SK-N-SH (cell line): Measurements from ENCODE around the gene TMEM39B. TPM values are rescaled to one million over a fixed set of nuclear protein-coding genes. Genes with fewer than 3 reads are reported as not detected.

Experiments used
- CTCF ChIA-PET: fragments of 300-600, 350-600 bp; formaldehyde crosslinking; extraction: SDS; loops from one replicate; lab custom pipeline; 2021; lab: Yijun Ruan, JAX
- POLR2A ChIA-PET: fragments of 350-600 bp; sonication (Branson Sonifier 250); formaldehyde crosslinking; extraction: SDS; loops from one replicate; lab custom pipeline; 2020; ENCODE audit warnings: antibody characterized with exemption, inconsistent platforms; lab: Yijun Ruan, JAX
- DNase-seq: peaks from one replicate; pipeline ENCODE4 v3.0.0; 2012
- H2AFZ ChIP-seq: fragments of 200-600 bp; sonication (generic); 2 replicates; pipeline ENCODE4 v1.8.1; 2016; ENCODE audit warnings: antibody characterized with exemption, mild to moderate bottlenecking, low read depth
- H3F3A ChIP-seq: fragments of 200-600 bp; sonication (generic); replicated peaks from 2 replicates; pipeline ENCODE3; 2016; ENCODE audit warnings: antibody characterized with exemption, mild to moderate bottlenecking; ENCODE audit not compliant: insufficient read depth
- H3K27ac ChIP-seq, 2 experiments: fragments of 200-500 bp in 1 of 2; fragments of 200-600 bp in 1 of 2; sonication (Bioruptor generic) in 1 of 2; sonication (generic), shearing (Covaris generic) in 1 of 2; 2 replicates each; pipeline versions ENCODE4 v1.5.1 to v1.6.1; 2014 to 2016; ENCODE audit warnings: low read depth in 2 of 2, inconsistent platforms in 1 of 2, low read length in 1 of 2, mild to moderate bottlenecking in 1 of 2, mixed read lengths in 1 of 2
- H3K27me3 ChIP-seq: fragments of 200-600 bp; sonication (generic), shearing (Covaris generic); 2 replicates; pipeline ENCODE4 v1.6.1; 2016; ENCODE audit warnings: mixed run types; ENCODE audit not compliant: insufficient read depth
- H3K36me3 ChIP-seq, 2 experiments: fragments of 200-500 bp in 1 of 2; fragments of 200-600 bp in 1 of 2; sonication (Bioruptor generic) in 1 of 2; sonication (generic) in 1 of 2; replicated peaks in 1 of 2; 2 replicates each; pipeline versions ENCODE3 to v1.5.1; 2014 to 2016; ENCODE audit warnings: low read length in 1 of 2, mild to moderate bottlenecking in 1 of 2; ENCODE audit not compliant: insufficient read depth in 2 of 2, control insufficient read depth in 1 of 2
- H3K4me1 ChIP-seq, 2 experiments: fragments of 200-500 bp in 1 of 2; fragments of 200-600 bp in 1 of 2; sonication (Bioruptor generic) in 1 of 2; sonication (generic), shearing (Covaris generic) in 1 of 2; 2 replicates each; pipeline versions ENCODE4 v1.5.1 to v1.6.1; 2014 to 2016; ENCODE audit warnings: low read depth in 1 of 2, low read length in 1 of 2, mixed run types in 1 of 2; ENCODE audit not compliant: insufficient read depth in 2 of 2, control insufficient read depth in 1 of 2
- H3K4me2 ChIP-seq: fragments of 200-600 bp; sonication (generic), shearing (Covaris generic); 2 replicates; pipeline ENCODE4 v1.6.1; 2017; ENCODE audit warnings: mixed run types
- H3K4me3 ChIP-seq, 2 experiments: fragments of 200-500 bp in 1 of 2; fragments of 200-600 bp in 1 of 2; sonication (Bioruptor generic) in 1 of 2; sonication (generic), shearing (Covaris generic) in 1 of 2; 2 replicates each; pipeline versions ENCODE4 v1.5.1 to v1.8.1; 2014 to 2016; ENCODE audit warnings: low read depth in 2 of 2, inconsistent platforms in 1 of 2, low read length in 1 of 2, mild to moderate bottlenecking in 1 of 2, mixed read lengths in 1 of 2, moderate library complexity in 1 of 2
- H3K79me2 ChIP-seq: fragments of 200-600 bp; sonication (generic); 2 replicates; pipeline ENCODE4 v1.8.1; 2017; ENCODE audit warnings: mild to moderate bottlenecking; ENCODE audit not compliant: insufficient read depth
- H3K9ac ChIP-seq: fragments of 200-600 bp; sonication (generic); 2 replicates; pipeline ENCODE4 v1.6.1; 2017; ENCODE audit warnings: mixed run types
- H3K9me2 ChIP-seq: fragments of 200-600 bp; sonication (generic); 2 replicates; pipeline ENCODE4 v1.6.1; 2017; ENCODE audit warnings: mixed run types
- H3K9me3 ChIP-seq: fragments of 200-600 bp; sonication (generic); 2 replicates; pipeline ENCODE4 v1.6.1; 2017; ENCODE audit warnings: mixed run types, mild to moderate bottlenecking, moderate library complexity
- H4K20me1 ChIP-seq: fragments of 200-600 bp; sonication (generic); 2 replicates; pipeline ENCODE4 v1.6.1; 2017; ENCODE audit warnings: mild to moderate bottlenecking, mixed run types; ENCODE audit not compliant: insufficient read depth
- FOSL2 ChIP-seq: IDR thresholded peaks from 2 replicates; pipeline ENCODE4 v1.4.0; 2012; ENCODE audit warnings: low read depth, mild to moderate bottlenecking, moderate library complexity, borderline replicate concordance
- GABPA ChIP-seq: IDR thresholded peaks from 2 replicates; pipeline ENCODE4 v1.4.0; 2012; ENCODE audit warnings: low read depth, mild to moderate bottlenecking
- GATA2 ChIP-seq: sonication (generic); formaldehyde crosslinking; IDR thresholded peaks from 2 replicates; pipeline ENCODE4 v1.5.0; 2020; ENCODE audit warnings: mild to moderate bottlenecking, missing genetic modification reagents
- MEF2A ChIP-seq: IDR thresholded peaks from 2 replicates; pipeline ENCODE4 v1.4.0; 2012; ENCODE audit warnings: low read depth, borderline replicate concordance
- MXI1 ChIP-seq: IDR thresholded peaks from 2 replicates; pipeline ENCODE4 v1.6.1; 2012; ENCODE audit warnings: mild to moderate bottlenecking, low read depth, low read length, improper control_type of control experiment
- NRF1 ChIP-seq: IDR thresholded peaks from 2 replicates; pipeline ENCODE4 v1.6.1; 2012; ENCODE audit warnings: low read depth, mild to moderate bottlenecking, low read length
- RFX5 ChIP-seq: IDR thresholded peaks from 2 replicates; pipeline ENCODE4 v1.6.1; 2012; ENCODE audit warnings: mild to moderate bottlenecking, improper control_type of control experiment, low read length
- SIN3A ChIP-seq: IDR thresholded peaks from 2 replicates; pipeline ENCODE4 v1.6.1; 2012; ENCODE audit warnings: low read depth, mild to moderate bottlenecking, low read length, moderate library complexity, borderline replicate concordance
- SMC3 ChIP-seq: IDR thresholded peaks from 2 replicates; pipeline ENCODE4 v1.6.1; 2012; ENCODE audit warnings: low read depth, low read length, improper control_type of control experiment
- TAF1 ChIP-seq: IDR thresholded peaks from 2 replicates; pipeline ENCODE4 v1.6.1; 2012; ENCODE audit warnings: low read depth, mild to moderate bottlenecking, low read length, moderate library complexity, borderline replicate concordance
- TCF12 ChIP-seq: IDR thresholded peaks from 2 replicates; pipeline ENCODE4 v1.4.0; 2012
- TEAD4 ChIP-seq: IDR thresholded peaks from 2 replicates; pipeline ENCODE4 v1.4.0; 2012; ENCODE audit warnings: mild to moderate bottlenecking, borderline replicate concordance; ENCODE audit not compliant: insufficient read depth
- WGBS: methylation state at CpG from one replicate; pipeline ENCODE4 v1.1.6; 2017; ENCODE audit warnings: low lambda C conversion rate; 5-methylcytosine and 5-hydroxymethylcytosine counted together
- polyA plus RNA-seq, 3 experiments: library from polyadenylated mRNA; depleted of rRNA; stranded (reverse); fragments of >200 nt; gene quantifications; 2 replicates each; pipeline ENCODE4 v1.2.3, GENCODE V29; 2012
- TF ChIP-seq, protein P1 (sequence below): IDR thresholded peaks from 2 replicates; pipeline ENCODE4; 2012
- TF ChIP-seq, protein P2 (sequence below): IDR thresholded peaks from 2 replicates; pipeline ENCODE4 v1.4.0; 2012; ENCODE audit warnings: low read depth, borderline replicate concordance
- TF ChIP-seq, protein P3 (sequence below): fragments of 150-350 bp; IDR thresholded peaks from 2 replicates; pipeline ENCODE4 v1.6.1; 2017; ENCODE audit warnings: antibody characterized with exemption, low read length, low read depth, borderline replicate concordance
- TF ChIP-seq, protein P4 (sequence below): fragments of 200-600 bp; sonication (generic); IDR thresholded peaks from 2 replicates; pipeline ENCODE4 v1.6.1; 2017; ENCODE audit warnings: antibody characterized with exemption, mild to moderate bottlenecking, moderate library complexity
- TF ChIP-seq, protein P5 (sequence below): IDR thresholded peaks from 2 replicates; pipeline ENCODE4 v1.4.0; 2012; ENCODE audit warnings: low read depth
- TF ChIP-seq, protein P6 (sequence below): IDR thresholded peaks from 2 replicates; pipeline ENCODE4 v1.4.0; 2012; ENCODE audit warnings: low read depth, borderline replicate concordance

TMEM39B gene
- polyA plus RNA-seq, 1 of the 3 experiments (the other 2 are of a cell fraction), result 25.1 TPM

DNA sequence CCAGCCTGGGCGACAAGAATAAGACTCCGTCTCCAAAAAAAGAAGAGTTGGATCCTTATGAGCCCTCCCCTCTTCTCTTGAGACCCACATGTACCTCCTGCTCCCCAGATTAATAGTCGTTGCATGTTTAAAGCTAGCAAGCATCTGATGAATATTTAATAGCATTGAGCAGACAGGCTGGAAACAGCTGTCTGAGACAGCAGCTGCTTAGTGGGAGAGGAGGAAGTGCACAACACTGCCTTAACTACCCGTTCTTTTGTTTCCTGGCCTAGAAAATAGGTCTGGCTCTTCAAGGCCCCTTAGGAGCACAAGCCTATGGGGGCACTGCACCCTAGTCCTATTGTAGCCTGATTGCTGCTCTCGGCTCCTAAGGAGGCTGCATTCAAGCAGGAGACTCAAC is 17.3 kb upstream of the TMEM39B start:
- Histone ChIP-seq H3K9me3 (no peaks in the 10 kb centered on the region), H3K36me3 (peaks cover 74 to 86% of the 10 kb centered on the region in 2 experiments), H3K27ac (no peak overlapping the region), H4K20me1 (peaks cover 38% of the 10 kb centered on the region), H3K9ac (no peak overlapping the region), H3K79me2 (peaks cover 52% of the 10 kb centered on the region), H2AFZ (no peak overlapping the region), H3K9me2 (no peaks in the 10 kb centered on the region), H3K27me3 (no peaks in the 10 kb centered on the region), H3K4me2 (no peak overlapping the region), H3K4me1 (no peaks in the 10 kb centered on the region; a peak in 1 of 4 replicates), H3K4me3 (no peak overlapping the region), H3F3A (peaks cover 52% of the 10 kb centered on the region)
- ChIA-PET CTCF (interaction anchor here (1.5 kb wide), 1 partner anchor 51 kb away, joined by 5 read pairs; no protein-coding TSS in a partner anchor), POLR2A (interaction anchor here (1.7 kb wide), 1 partner anchor 17 kb away, joined by 4 read pairs; the partner anchor contains the start of gene TMEM39B)
- WGBS, result 78% methylated on average over 5 of the region's 5 CpGs
- no peak for DNase-seq
- TF ChIP-seq RFX5 (no peak), SIN3A (no peak), SMC3 (no peak), FOSL2 (no peak), MXI1 (no peak), TCF12 (no peak), TAF1 (no peak), GABPA (no peak), TEAD4 (no peak), MEF2A (no peak), GATA2 (CRISPR knock-in tag) (no peak), NRF1 (no peak)
- TF ChIP-seq, protein P1, sequence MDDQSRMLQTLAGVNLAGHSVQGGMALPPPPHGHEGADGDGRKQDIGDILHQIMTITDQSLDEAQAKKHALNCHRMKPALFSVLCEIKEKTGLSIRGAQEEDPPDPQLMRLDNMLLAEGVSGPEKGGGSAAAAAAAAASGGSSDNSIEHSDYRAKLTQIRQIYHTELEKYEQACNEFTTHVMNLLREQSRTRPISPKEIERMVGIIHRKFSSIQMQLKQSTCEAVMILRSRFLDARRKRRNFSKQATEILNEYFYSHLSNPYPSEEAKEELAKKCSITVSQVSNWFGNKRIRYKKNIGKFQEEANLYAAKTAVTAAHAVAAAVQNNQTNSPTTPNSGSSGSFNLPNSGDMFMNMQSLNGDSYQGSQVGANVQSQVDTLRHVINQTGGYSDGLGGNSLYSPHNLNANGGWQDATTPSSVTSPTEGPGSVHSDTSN, result no peak
- TF ChIP-seq, protein P2, sequence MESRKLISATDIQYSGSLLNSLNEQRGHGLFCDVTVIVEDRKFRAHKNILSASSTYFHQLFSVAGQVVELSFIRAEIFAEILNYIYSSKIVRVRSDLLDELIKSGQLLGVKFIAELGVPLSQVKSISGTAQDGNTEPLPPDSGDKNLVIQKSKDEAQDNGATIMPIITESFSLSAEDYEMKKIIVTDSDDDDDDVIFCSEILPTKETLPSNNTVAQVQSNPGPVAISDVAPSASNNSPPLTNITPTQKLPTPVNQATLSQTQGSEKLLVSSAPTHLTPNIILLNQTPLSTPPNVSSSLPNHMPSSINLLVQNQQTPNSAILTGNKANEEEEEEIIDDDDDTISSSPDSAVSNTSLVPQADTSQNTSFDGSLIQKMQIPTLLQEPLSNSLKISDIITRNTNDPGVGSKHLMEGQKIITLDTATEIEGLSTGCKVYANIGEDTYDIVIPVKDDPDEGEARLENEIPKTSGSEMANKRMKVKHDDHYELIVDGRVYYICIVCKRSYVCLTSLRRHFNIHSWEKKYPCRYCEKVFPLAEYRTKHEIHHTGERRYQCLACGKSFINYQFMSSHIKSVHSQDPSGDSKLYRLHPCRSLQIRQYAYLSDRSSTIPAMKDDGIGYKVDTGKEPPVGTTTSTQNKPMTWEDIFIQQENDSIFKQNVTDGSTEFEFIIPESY, result no peak
- TF ChIP-seq, protein P3, sequence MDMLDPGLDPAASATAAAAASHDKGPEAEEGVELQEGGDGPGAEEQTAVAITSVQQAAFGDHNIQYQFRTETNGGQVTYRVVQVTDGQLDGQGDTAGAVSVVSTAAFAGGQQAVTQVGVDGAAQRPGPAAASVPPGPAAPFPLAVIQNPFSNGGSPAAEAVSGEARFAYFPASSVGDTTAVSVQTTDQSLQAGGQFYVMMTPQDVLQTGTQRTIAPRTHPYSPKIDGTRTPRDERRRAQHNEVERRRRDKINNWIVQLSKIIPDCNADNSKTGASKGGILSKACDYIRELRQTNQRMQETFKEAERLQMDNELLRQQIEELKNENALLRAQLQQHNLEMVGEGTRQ, result no peak
- TF ChIP-seq, protein P4, sequence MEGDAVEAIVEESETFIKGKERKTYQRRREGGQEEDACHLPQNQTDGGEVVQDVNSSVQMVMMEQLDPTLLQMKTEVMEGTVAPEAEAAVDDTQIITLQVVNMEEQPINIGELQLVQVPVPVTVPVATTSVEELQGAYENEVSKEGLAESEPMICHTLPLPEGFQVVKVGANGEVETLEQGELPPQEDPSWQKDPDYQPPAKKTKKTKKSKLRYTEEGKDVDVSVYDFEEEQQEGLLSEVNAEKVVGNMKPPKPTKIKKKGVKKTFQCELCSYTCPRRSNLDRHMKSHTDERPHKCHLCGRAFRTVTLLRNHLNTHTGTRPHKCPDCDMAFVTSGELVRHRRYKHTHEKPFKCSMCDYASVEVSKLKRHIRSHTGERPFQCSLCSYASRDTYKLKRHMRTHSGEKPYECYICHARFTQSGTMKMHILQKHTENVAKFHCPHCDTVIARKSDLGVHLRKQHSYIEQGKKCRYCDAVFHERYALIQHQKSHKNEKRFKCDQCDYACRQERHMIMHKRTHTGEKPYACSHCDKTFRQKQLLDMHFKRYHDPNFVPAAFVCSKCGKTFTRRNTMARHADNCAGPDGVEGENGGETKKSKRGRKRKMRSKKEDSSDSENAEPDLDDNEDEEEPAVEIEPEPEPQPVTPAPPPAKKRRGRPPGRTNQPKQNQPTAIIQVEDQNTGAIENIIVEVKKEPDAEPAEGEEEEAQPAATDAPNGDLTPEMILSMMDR, result no peak
- TF ChIP-seq, protein P5, sequence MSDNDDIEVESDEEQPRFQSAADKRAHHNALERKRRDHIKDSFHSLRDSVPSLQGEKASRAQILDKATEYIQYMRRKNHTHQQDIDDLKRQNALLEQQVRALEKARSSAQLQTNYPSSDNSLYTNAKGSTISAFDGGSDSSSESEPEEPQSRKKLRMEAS, result no peak
- TF ChIP-seq, protein P6, sequence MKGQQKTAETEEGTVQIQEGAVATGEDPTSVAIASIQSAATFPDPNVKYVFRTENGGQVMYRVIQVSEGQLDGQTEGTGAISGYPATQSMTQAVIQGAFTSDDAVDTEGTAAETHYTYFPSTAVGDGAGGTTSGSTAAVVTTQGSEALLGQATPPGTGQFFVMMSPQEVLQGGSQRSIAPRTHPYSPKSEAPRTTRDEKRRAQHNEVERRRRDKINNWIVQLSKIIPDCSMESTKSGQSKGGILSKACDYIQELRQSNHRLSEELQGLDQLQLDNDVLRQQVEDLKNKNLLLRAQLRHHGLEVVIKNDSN, result no peak
